GM21619 (cell line): ENCODE results near the gene IQGAP1.
"Not testable (repeated sequence)": the region's sequence is repeated elsewhere in the genome, so short reads cannot be mapped to it uniquely, and the experiment has no call there.

ENCODE experiments used
- ATAC-seq: cut with Tn5 transposase; IDR thresholded peaks from one replicate; pipeline ENCODE4 v1.9.1; 2021; ENCODE audit not compliant: unreplicated experiment

Gene IQGAP1

GRCh38 chr15:90387534-90388461 is at the start of gene IQGAP1:
IQGAP1 (plus strand) TSS chr15:90388242; CDS start chr15:90388342, 100 bp downstream.
- ATAC-seq = peak; percentile 94

DNA sequence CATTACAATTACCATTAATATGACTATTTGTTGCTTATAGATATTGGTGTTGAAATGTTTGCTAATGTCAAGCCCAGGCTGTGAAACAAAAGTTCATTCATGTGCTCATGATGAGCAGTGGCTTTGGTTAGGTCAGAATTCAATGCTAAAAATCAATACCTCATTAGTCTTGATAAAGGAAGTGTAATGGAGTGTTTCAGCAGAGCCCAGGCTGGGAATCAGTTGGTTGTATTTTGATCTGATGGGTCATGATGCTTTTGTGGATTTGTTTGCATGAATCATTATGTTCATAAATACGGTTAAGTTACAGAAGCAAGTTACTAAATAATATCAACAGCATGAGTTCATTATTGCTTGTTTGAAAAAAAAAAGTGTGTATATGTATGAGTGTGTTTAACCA is 49.5 kb upstream of the IQGAP1 start:
- ATAC-seq = no peak

GRCh38 chr15:90340345-90340744 is 47.7 kb upstream of the IQGAP1 start:
- no peak for ATAC-seq

DNA sequence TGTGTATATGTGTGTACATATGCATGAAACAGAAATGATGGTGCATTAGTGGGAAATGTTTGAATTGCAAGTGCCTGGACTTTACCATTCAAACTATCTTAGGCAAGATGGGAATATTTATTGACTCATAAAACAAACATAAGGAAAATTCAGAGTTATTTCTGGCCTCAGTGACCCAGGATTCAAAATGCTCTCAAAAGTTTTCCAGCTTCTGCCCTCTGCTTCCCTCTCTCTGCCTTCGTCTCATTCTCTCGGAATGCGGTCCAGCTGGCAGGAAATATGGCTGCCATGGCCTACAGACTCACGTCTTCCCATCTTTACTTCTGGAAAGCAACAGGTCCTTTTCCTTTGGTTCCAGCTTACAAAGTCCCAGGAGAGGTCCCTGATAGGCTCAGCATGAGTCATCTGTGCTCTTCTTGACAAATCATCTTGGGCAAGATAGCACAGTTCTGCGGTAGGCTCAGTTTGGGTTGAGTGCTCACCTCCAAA is 44.7 kb upstream of the IQGAP1 start:
- ATAC-seq = no peak

DNA sequence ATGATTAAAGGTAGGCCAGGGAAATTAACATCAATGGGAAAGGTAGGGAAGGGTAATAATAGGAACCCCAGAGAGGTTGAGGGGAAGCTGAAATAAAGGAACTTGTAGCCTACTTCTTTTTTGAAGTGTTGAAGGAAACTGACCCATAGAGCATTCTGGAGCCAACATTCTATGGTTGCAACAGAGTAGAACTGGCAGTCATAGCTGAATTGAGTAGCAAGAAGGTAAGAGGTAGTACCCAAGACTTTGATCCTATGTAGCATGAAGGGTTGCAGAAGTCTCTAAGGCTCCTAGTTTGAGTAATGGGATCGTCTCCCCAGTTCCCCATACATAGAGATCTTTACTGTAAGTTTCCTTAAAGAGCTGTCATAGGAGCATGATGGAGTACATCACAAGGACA is 43.4 kb upstream of the IQGAP1 start:
- ATAC-seq = no peak

DNA sequence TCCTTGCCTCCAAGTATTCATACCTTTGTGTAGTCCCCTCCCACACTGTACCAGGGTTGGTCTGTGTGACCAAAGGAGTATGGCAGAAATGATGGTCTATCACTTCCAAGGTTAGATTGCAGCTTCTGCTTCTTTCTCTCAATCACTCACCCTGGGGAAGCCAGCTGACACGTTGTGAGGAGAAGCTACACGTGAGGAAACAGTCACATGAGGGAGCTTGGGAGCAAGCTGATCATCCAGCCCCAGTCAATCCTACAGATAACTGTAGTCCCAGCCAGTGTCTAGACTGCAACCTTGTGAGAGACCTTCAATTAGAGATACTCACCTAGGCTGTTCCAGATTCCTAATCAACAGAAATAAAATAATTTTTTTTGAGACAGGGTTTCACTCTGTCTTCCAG is 42.2 kb upstream of the IQGAP1 start:
- no peak for ATAC-seq

DNA sequence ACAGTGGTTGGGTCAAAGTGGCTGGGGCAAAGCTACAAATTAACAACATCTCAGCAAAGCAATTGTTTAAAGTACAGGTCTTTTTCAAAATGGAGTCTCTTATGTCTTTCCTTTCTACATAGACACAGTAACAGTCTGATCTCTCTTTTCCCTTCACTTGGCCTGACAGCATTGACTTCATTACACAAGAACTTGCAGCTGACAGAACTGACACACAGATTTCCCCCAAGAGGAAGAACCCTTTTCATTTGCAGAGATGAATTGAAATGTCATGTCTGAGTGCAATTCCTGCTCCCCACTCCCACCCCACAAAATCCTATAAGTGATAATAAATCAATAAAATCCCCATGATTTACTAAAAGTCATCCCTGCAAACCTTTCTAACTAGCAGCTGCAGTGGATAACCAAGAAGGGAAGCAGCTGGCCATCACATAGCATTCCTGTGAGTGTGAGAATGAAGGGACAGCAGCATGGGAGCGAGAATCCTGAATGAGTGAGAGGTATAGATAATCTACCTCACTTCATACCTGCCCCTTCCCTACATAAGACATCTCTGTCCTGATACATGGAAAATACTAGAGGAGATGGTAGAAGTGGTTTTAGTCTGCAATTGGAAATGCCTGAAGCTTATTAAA is 40.5 kb upstream of the IQGAP1 start:
- ATAC-seq = not testable (repeated sequence)

DNA sequence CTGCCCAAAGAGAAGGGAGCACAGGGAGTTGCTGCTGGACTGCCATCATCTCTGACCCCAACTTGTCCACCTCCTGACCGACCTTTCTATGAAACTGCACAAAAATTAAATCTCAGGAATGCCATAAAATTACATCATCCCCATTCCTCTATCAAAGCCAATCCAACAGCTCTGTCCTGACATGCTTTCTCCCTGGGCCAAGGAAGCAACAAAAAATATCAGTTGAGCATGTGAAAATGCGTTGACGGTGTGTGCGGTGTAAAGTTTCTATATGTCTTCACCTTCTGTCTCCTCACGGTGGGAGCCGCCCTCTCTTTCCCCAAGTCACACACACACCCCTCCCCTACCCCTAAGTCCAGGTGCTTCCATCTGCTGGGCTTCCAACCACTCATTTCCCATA is 39.6 kb upstream of the IQGAP1 start:
- no peak for ATAC-seq

DNA sequence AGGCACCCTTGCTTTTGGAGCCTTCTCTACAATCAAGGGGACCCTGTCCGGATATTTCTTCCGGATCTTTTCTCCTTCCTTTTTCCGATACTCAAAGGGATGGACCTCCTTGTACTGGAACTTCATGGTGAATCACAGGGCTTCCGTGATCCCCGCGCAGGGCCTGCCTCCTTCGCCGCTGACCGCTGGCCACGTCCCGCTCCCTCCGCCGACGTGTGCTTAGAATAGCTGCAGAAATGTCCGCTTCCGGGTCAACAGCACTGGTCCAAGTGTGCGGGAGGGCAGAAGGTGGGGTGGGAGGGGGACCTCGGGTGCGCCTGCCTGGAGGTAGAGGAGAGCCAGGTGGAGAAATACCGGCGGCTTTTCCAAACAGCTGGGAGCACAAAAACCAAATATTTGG is 39.0 kb upstream of the IQGAP1 start:
- no peak for ATAC-seq

GRCh38 chr15:90349821-90350220 is 38.2 kb upstream of the IQGAP1 start:
- no peak for ATAC-seq

DNA sequence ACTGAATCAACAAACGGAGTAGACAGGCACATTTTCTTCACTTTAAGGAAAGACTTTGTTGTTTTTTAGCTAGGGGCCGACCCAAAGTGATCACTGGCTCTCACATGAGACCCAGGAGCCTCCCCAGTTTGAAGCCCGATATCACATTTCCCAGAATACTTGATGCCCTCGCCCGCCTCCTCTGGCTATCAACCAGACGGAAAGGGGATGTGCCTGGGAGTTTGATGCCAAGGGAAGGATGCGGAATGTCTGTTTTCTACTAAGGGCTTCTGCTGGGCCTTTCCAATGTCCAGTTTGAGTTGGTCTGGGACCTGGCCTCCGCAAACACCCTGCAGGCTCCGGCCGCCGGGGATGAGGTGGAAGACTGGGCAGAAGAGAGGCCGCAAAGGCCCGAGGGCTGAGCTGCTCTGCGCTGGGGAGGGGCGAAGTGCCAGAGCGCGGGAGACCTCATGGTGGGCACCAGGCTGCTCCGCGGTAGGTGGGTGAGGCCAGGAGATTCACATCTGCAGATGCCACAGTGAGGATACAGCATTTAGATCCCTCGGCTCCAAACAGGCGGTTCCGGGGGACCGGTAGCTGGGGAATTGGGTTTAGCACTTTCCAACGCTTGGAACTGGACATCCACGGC is 36.4 kb upstream of the IQGAP1 start:
- ATAC-seq = no peak

- ATAC-seq = peak; percentile 99
Measured at GRCh38 chr15:90352107-90352893, 35.7 kb upstream of the IQGAP1 start, which contains the start of gene ZNF774. ZNF774 (plus strand) TSS chr15:90352284; CDS start chr15:90354661, 2,377 bp downstream.

- ATAC-seq = no peak
Measured at GRCh38 chr15:90354986-90355385, 33.1 kb upstream of the IQGAP1 start.

GRCh38 chr15:90358124-90359033 is 29.7 kb upstream of the IQGAP1 start:
- no peak for ATAC-seq

GRCh38 chr15:90360746-90361145 is 27.3 kb upstream of the IQGAP1 start:
- ATAC-seq = no peak

DNA sequence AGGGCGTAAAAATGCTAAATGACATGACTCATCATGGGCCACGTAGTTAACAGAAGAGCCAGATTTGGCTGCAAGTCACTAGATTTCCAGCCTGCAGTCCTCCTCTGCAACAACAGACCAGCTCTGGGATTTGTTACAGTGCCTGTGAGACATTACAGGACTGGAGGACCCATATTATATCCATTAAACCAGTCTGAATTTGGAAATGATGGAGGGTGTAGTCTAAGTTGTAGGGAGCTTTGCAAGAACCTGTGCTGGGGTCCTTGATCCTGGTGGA is 25.2 kb upstream of the IQGAP1 start:
- ATAC-seq = no peak

- no peak for ATAC-seq
Measured at GRCh38 chr15:90364251-90364650, 23.8 kb upstream of the IQGAP1 start.

- ATAC-seq = no peak
Measured at GRCh38 chr15:90365414-90366055, 22.5 kb upstream of the IQGAP1 start.

- ATAC-seq = no peak
Measured at GRCh38 chr15:90367576-90367975, 20.5 kb upstream of the IQGAP1 start.

- ATAC-seq = no peak
Measured at GRCh38 chr15:90375071-90375470, 13.0 kb upstream of the IQGAP1 start.
